ENCODE data around the gene MAST4.

DNA sequence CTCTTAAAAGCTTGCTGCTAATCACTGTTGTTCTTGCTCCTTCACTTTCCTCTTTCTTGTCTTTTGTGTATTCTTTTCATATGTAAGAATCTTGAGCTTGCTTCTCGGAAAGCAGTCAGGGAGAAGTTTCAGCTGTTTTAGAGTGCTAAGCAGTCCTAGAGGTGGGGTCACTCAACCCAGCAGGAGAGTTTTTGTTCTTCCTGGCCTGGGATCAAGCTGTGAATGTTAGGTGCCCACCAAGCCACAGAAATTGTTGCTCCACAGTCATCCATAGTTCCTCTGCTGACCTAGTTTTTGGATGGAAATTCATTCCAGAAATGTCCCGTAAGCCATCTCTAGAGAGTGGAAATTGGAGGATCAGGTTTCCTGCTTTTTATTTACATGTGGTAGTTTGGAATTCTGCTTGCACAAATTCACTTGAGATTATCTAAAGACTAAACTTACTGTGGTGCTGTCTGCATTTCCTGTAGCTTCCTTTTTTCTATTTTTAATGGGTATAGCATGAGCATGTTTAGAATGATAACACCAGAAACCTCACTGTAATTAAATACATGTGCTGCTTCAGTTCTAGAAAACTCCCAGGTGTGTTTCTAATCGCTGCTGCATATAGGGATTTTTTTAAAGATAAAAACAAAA, 108.7 kb downstream of the MAST4 start:
- TF ChIP-seq TAF1 (IDR thresholded peaks at IDR 0.05; ENCODE audit: borderline replicate concordance, low read depth, low read length) (no peak), POLR2AphosphoS5 (IDR thresholded peaks at IDR 0.05; ENCODE audit: low read depth, low read length) (no peak)

Measured in GM12892 (cell line).